ENCODE measurements around the gene PRAC1.

- no peak for TF ChIP-seq CTCF (IDR thresholded peaks at IDR 0.05; ENCODE audit: low read depth, low read length)
- no peak for TF ChIP-seq EZH2phosphoT487 (IDR thresholded peaks at IDR 0.05; ENCODE audit: low read depth)
Measured at GRCh38 chr17:48722201-48722907, at the start of gene PRAC1.
